Activated CD4-positive, CD25-positive, alpha-beta regulatory T cell treated with anti-CD3 and anti-CD28 coated beads, Interleukin-2, amount 50 U/mL, for 24 hours (primary cell): ENCODE data around the gene PAF1.
"Not testable (repeated sequence)": the region's sequence is repeated elsewhere in the genome, so short reads cannot be mapped to it uniquely, and the experiment has no call there.

Source experiments
- ATAC-seq, 2 donors: fragments of 150-1000 bp; cut with Tn5 transposase; one replicate each; pipeline ENCODE4 v1.10.0; 2021; ENCODE audit warnings: mild to moderate bottlenecking in 1 of 2, moderate library complexity in 1 of 2

PAF1 gene

GRCh38 chr19:39351537-39352064 is 39.3 kb downstream of the PAF1 start:
- peak; percentile 98 for ATAC-seq

GRCh38 chr19:39350156-39350555 is 40.8 kb downstream of the PAF1 start:
- ATAC-seq = no peak

GRCh38 chr19:39349326-39349725 is 41.6 kb downstream of the PAF1 start:
- no peak for ATAC-seq

GRCh38 chr19:39347332-39348164 is 43.4 kb downstream of the PAF1 start:
- ATAC-seq = no peak

- ATAC-seq = no peak
Observed at GRCh38 chr19:39345956-39346355, 45.0 kb downstream of the PAF1 start.

- no peak for ATAC-seq
Observed at GRCh38 chr19:39342647-39343305, 48.1 kb downstream of the PAF1 start.

GRCh38 chr19:39341719-39342604 is 48.9 kb downstream of the PAF1 start, which contains the start of gene SAMD4B:
SAMD4B (plus strand) TSS chr19:39342421; CDS start chr19:39356894, 14,473 bp downstream.
- peak; percentile 88 to 90 for ATAC-seq

- ATAC-seq = peak; percentile 5 to 6
Observed at GRCh38 chr19:39341129-39341718, 49.7 kb downstream of the PAF1 start.

- ATAC-seq = not testable (repeated sequence)
Observed at GRCh38 chr19:39340156-39340555, 50.8 kb downstream of the PAF1 start.

GRCh38 chr19:39339674-39340073 is 51.2 kb downstream of the PAF1 start:
- ATAC-seq = no peak

- no peak for ATAC-seq
Observed at GRCh38 chr19:39336483-39336882, 54.4 kb downstream of the PAF1 start.
